Colon (tissue), 2 donors: Measurements from ENCODE around the gene UGT1A1.

Source experiments
- FAIRE-seq: peaks from 2 replicates; lab custom pipeline; 2012; peaks lifted over from hg19 to GRCh38; lab: Jason Lieb, UNC
- donor health status: control.
- donor health status: control.

UGT1A1 gene

DNA sequence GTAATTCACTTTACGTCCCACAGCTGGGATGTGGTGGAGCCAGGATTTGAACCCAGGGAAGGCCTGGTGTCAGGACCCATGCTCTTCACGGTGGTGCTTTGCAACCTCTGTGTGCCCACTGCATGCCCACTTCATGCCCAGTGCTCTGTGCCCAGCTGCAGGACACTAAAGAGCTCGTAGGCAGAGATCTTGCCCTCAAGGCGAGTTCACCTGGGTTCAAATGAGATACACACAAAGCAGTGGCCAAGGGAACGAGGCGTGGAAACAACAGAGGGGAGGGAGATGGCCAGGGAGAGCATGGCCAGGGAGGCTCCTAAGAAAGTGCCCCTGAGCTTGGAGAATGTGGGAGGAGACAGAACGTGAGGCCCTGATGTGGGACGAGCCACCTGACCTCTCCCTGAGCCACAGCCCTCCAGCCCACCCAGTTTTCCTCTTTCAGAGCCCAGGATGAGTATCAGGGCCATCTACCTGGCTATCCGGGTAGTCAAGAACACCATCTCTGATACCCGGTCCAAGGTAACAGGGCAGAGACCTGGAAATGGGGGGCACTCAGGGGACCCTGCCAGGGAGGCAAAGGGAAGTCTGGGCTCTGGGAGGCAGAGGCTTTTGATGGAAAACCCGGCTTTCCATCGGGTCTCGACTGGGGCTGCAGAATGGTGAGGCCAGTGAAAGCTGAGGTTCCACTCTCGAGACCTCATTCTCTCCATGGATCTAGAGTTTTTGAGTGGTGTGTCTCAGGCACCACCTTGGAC, 38.4 kb downstream of the UGT1A1 start:
- no peak for FAIRE-seq

DNA sequence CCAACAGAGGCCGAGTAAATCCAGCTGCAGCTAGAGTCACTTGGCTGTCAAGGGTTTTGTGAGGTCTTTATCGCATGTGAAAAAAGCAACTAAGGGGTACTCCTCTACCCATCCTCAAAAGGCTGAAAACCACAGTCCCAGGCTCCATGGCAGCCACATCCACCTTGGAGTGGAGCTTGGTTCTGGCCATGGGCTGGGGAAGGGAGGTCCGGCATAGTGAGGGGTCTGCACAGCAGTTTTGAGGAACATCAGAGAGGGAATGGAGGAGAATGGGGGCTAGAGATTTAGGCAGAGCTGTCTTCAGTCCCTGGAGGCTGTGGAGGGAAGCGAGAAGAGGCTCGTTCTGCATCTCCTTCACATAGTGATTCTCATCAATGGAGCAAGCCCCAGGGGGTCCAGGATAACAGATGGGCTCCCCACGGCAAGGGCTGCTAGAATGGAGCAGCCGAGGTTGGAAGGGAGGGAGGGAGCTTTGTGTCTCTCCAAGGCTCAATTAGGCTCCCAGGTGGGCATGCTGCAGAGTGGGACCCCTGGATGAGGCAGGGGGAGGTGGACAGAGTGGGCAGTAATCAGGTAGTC, 39.1 kb downstream of the UGT1A1 start:
- FAIRE-seq = no peak

DNA sequence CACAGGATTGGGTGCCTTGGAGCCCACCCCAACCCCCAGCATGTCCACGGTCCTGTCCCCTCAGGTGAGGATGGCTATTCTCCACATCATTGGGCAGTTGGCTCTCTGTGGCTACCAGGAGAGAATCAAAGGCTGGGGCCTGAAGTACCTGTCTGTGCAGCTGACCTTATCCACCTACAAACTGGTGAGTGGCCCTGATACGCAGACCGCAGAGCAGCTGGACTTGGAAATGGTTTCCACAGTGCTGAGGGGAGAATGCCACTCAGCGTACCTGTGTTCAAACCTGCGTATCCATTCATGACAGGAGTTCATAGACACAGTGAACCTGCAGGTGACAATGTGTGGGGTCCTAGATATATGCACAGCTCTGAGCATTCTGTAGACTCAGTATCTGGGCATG, 39.6 kb downstream of the UGT1A1 start:
- no peak for FAIRE-seq

DNA sequence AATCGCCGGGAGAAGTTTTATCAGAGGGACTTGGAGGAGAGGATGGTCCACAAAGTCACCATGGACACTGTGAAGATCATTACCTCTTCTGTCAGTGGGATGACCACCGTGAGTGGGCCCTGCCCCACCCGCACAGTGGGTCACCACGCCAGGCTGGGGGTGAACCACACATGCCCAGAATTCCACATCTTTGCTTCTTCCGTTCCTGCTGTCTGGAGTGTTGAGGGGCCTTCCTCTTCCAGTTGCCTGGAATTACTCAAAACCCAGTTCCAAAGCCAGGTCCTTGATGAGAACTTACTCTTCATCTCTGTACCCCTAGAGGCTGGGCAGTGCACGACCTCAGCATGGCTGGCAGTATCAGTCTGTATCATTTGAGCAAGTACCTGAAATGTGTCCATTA, 40.1 kb downstream of the UGT1A1 start:
- FAIRE-seq = no peak

DNA sequence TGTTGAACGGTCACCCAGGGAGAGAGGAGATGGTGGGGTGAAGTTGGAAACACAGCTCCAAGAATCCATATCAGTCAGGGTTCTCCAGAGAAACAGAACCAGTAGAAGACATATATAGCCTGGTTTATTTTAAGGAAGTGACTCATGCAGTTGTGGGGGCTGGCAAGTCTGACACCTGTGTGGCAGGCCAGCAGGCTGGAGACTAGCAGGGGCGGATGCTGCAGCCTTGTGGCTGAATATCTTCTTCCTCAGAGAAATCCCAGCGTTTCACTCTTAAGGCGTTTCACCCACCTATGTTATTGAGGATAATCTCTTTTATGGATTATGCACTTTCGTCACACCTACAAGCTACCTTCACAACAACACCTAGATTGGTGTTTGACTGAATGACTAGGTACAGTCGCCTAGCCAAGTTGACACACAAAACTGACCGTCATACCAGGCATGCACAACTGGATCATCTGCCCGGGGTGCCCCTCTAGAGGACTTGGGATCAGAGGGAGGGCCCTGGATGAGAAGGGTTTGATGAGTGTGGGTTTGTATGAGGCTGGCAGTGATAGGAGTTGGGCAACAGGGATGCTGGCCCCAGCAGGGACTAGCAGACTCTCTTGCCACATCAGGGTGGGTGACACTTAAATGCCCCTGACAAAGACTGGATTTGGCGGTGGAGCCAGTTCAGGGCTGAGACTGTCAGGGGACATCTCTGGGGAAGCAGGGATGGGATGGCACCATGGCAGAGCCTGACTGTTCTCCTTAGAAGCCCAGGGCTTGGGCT, 41.5 kb downstream of the UGT1A1 start:
- FAIRE-seq = no peak

DNA sequence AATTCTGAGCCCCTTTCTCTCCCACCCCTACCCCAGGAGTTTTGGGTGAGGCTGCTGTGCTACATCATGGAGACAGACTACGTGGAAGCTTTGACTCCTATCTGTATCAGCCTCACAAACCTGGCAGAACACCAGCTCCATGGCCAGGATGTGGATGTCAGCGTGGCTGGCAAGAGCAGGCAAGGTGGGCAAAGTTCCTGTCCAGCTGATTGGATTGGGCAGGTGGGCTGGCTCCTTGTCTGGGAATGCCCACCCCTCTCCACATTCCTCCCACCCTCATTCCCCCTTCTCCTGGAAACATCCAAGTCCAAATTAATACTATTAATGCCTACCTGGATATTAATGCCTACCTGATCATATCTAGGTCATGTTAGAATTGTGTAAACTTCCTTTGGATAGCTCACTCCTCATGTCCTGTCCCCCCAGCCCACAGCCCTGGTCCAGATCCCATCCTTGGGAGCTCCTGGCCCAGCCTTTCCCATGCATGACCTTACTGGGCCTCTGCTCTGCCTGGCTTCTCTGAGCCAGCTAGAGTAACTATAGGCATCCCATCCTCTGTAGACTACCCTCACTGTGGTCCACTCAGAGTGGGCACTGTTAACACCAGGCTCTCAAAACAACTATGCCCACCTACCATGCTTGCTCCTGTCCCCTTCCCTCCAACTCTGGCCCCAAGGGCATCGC, 42.2 kb downstream of the UGT1A1 start:
- FAIRE-seq = no peak

DNA sequence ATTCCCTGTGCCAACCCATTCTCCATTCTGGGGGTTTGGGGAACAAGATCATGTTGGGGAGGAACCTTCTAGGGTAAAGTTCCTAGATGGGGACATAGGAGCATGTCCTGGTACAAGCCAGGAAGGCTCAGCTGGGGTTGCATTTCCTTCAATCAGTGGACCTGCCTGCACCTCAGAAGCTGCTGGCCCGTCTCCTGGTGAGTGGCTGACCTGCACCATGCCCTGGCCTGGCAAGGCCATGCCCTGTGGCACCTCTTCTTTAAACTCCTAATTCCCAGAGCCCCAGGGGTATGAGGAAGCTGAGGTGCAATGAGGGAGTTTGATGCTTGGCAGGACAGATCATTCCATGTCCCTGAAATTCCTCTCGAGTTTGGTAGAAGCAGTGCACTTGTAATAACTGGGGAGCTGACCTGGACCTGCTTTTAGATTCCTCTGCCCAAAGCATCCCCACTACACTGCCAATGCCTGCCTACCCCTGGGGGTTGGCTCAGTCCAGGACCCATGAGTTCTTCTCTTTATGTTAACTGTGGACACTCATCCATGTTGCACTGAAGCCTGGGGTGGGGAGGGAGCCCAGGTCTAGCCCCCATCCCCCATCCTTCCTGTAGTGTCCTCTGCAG, 43.3 kb downstream of the UGT1A1 start:
- FAIRE-seq = no peak

DNA sequence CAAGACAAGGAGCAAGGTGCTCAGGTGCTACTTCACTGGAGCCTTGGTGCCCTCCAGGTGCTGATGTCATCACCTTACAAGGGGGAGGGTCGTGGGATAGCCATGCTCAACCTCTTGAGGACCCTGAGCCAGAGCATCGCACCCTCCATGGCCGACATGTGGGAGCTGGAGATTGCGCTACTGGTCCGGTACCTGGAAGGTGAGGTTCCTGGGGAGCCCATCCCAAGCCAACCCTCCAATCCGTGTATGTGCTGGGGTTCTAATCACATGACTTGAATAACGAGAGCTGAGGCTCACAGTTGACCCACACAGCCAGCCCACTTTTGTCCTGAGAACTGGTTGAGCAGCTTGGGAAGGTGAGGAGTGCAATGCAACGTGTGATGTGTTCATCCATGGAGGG, 43.9 kb downstream of the UGT1A1 start:
- FAIRE-seq = no peak

DNA sequence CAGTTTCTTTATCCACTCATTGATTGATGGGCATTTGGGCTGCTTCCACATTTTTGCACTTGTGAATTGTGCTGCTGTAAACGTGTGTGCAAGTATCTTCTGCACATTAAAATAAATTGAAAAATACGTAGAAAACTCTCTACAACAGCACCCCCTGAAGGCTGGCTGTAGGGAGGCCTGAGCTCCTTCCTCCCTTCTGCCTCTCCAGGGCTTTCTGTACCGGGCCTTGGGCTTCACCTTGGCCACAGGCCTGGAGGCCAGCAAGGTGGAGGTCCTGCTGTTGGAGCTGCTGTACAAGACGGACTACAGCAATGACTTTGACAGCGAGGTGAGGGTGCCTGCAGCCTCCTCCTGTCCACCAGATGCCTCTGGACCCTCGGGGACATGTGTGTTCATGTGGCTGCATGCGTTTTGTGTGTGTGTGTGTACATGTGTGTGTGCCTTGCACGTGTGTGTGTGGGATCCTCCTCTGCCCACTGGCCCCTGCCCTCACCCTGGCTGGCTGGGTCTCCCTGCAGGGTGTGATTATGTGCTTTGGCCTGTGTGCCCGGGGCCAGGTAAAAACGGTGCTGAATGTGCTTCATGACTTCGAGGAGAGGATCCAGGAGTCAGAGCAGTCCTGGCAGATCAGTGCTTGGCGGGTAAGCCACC, 47.3 kb downstream of the UGT1A1 start:
- FAIRE-seq = no peak

DNA sequence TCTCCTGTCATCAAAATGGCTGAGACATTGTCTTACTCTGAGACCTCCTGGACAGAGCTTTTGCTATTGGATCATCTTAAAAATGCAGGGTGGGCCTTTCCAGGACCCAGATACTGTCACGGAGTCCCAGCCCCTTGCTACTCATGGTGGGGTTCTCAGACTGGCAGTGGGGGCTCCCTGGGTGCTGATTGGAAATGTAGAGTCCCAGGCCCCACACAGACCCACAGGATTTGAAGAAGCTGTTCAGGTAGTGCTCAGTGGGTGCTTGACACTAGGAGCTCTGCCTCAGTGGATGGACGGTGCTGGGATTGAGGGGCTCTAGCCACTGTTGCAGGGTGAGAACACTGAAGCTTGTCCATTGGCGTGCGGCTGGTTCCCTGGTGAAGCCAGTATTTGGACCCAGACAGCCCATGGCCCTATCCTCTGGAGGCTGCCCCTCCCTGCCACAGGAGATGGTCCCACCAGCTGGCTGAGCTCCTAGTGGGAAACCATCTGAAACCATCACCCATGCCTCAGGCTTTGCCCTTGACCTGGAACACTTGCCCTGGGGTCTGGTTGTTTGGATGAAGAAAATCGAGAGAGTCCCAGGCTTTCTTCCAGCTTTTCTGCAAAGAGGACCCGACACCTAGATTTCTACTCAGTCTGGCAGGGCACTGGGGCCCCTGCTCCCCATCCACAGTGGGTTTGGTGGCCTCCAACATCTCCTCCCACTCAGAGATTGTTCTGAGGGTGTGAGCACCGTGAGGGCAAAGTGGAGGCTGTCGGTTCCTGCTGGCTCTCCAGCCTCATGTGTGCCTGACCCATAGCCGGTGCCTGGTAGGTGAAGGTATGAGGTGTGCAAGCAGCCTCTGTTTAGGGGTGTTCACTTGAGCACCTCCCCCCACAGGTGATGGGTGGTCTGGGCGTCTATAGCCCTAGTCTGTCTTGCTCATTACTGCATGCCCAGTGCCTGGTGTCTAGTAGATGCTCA, 48.2 kb downstream of the UGT1A1 start:
- no peak for FAIRE-seq

DNA sequence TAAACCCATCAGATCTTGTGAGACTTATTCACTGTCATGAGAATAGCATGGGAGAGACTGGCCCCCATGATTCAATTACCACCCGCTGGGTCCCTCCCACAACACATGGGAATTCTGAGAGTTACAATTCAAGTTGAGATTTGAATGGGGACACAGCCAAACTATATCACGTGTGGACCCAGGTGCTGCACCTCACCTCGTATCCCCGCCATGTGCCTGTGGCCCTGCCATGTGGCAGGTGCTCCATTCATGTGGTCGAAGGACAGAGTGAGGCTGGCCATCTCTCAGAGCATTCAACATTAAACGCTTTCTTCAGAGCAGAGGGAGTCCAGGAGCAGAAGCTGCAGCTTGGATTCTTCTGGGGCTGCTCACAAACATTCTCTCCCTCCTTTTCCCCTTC, 50.3 kb downstream of the UGT1A1 start:
- FAIRE-seq = no peak

DNA sequence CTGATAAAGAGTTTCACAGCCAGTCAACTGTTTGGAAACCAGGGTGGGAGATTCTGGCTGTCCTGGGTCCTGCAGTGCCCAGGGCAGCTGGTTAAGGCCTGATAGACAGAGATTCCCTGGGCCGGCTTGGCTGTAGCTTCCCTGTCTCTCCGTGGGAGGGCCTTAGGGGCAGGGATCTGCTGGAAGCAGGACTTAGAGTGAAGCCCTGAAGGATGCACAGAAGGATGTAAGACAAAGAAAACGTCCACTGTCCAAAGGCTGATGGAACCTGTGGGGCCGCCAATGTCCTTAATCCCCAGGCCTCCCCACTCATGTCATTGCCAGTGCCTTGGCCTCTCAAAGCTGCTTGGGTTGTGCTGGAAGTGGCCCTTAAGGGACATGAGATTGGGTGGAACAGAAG, 51.0 kb downstream of the UGT1A1 start:
- FAIRE-seq = no peak

DNA sequence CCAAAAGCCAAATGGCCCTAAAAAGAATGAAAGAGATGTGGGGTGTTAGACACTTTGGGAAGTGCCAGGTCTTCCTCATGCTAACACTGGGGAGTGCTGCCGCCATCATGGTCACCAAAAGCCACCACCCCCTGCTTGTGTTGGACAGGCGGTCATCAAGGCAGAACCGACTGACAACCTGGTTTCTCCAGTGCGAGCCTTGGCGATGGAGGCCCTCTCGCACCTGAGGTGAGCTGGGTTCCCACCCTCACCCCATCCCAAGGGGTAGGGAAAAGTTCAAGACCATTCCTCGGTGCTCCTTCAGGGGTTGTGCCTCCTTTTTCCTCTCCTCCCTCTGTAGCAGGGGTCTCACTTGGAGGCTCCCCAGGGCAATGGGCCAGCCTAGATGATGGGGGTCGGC, 51.7 kb downstream of the UGT1A1 start:
- no peak for FAIRE-seq

DNA sequence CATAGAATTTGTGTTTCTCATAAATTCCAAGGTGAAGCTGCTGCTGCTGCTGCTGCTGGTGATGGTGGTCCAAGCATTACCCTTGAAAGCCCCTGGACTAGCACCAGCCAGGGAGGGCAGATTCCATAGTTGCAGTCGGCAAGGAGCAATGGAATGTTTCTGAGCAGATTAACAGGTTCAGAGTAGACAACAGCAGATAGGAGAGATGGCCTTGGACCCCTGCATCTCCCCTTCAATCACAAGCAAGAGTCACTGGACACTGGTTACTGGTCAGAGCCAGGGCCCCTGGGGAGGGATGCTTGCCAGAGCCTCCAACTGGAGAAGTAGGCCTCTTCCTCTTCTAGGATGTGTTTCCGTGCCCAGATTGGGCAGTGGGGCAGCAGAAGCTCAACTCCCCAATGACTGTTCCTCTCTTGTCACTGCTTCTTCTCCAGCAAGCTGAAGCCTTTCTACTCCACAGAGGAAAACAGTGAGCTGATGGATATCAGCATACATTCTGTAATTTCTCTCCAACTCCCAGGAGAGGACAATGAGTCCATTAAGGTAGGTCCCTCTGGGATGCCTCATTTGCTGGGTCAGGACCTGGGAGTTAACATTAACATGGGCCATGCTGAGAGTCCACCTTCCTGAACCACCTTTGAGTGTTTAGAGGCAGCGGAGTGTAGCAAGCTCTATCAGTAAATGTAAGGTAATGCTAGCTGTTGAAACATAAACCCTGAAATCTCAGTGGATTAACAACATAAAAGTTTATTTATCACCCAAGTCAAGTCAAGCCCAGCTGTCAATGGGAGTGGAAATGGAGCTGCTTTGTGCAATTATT, 53.4 kb downstream of the UGT1A1 start:
- FAIRE-seq = no peak

DNA sequence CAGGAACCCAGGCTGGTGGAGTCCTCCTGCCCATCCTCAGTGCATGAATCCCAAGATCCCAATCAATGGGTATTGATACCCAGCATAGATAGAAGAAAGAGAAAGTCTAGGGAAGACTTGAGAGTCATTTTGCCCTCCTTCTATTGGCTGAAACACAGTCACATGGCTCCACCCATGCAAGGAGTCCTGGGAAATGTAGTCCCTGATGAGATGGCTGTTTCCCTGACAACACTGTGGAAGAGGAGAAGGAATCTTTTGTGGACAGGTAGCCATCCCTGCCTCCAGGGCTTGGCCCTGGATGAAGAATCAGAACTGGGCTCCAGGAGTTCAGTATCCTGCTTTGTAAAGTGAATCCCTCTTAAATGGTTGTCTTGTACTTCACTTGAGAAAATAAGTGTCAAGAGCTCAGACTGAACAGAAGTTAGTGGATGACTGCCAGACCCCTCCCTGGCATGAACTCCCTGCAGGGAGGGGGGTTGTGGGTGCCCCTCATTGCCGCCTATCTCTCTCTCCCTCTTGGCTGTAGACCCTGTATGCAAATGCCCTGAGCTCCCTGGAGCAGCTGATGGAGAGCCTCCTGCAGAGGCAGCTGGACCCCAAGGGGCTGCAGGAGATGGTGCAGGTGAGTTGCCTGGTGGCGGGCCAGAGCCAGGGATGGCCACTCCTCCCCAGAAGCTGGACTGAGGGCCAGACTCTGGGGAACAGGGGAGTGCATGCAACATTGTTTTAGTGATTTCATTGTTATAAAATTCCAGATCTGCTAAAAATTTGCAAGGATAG, 54.2 kb downstream of the UGT1A1 start:
- FAIRE-seq = no peak

DNA sequence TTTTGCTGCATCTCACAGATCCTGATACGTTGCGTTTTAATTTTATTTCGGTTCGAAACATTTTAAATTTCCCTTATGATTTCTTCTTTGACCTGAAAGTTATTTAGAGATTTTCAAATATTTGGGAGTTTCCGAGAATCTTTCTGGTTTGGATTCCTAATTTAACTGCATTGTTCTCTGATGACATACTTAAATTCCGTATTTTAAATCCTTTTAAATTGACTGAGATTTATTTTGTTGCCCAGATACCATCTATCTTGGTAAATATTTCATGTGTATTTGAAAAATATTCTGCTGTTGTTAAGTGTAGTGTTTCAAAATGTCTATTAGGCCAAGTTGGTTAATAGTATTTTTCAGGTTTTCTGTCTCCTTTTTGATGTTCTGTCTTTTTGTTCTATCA, 55.8 kb downstream of the UGT1A1 start:
- no peak for FAIRE-seq

DNA sequence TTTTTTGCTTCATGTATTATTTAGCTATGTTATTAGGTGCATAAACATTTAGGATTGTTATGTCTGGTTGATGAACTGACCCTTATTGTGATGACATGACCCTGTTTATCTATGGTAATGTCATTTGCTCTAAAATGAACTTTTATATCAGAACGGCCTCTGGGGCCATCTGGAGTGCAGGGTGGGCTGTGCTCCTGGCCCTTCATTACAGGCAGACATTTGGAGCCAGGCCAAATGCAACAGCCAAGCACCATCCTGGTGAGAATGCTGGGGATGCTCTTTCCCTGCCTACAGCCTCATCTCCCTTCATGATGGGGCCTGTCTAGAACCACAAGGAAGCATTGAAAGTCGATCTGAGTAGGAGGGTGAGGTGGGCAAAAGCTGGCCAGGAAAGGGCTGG, 56.3 kb downstream of the UGT1A1 start:
- FAIRE-seq = no peak

DNA sequence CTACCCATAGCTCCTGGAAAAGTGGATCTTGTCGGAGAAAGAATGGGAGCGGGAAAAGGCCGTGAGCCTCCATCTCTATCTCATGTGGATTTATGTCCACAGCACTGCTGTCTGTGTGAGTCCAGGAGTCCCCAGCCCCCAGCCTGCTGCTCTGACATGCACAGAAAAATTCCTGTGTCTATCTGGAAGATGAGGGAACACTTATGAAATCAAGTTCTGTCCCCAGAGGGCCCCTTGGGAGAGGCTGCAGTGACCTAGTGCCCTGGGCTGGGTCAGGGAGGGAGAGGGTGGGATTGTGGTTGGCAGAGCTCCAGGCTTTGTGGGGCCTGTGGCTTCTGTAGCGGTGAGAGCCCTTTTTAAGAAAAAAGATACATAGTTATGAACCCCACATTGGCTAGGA, 56.7 kb downstream of the UGT1A1 start:
- no peak for FAIRE-seq

DNA sequence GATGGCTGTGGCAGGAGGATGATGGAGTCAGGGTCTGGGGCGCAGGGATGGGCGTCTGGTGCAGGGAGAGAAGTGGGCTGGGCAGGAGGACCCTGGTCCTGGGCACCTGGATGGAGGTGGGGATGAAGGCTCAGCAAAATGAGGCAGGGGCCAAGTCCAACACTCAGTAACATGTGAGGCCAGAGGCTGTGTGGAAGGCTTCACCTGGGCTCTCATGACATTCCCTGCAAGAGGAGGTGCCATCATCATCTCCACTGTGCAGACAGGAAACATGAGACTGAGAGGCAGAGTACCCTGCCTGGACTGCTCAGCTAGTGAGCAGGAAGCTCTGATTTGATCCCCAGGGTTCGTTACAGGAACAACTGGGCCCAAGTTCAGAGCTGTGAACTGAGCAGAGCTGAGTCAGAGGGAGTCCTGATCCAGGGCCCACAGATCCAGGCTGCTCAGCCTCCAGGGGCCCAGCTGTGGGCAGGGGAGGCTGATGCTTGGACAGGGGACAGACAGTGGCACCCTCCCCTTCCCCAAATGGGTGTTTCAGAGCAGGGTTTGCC, 57.4 kb downstream of the UGT1A1 start:
- FAIRE-seq = no peak
